Neural cell (in vitro differentiated cells): ENCODE measurements around the gene PPP1CA. TPM values are rescaled to one million over a fixed set of nuclear protein-coding genes. Genes with fewer than 3 reads are reported as not detected.

ENCODE experiments used
- H2AFZ ChIP-seq: fragments of 200-600, 300-800 bp; sonication (generic), shearing (Covaris generic); 2 replicates; pipeline ENCODE4 v1.6.0; 2014; ENCODE audit warnings: low read depth, mild to moderate bottlenecking, antibody characterized with exemption, low read length, moderate library complexity
- H3F3A ChIP-seq: fragments of 200-600 bp; shearing (Covaris generic); 2 replicates; pipeline ENCODE4 v1.6.1; 2016; ENCODE audit warnings: mild to moderate bottlenecking, moderate library complexity, mixed read lengths, antibody characterized with exemption, low read length; ENCODE audit not compliant: insufficient read depth, poor library complexity, severe bottlenecking
- H3K27ac ChIP-seq: fragments of 200-600, 300-800 bp; sonication (generic), shearing (Covaris generic); 2 replicates; pipeline ENCODE4 v1.5.1; 2014; ENCODE audit warnings: mild to moderate bottlenecking, low read length, moderate library complexity
- H3K27me3 ChIP-seq: fragments of 300-800, 200-600 bp; sonication (generic), shearing (Covaris generic); 2 replicates; pipeline ENCODE4 v1.6.0; 2014; ENCODE audit warnings: mild to moderate bottlenecking, low read depth, low read length, moderate library complexity; ENCODE audit not compliant: insufficient read depth
- H3K36me3 ChIP-seq: fragments of 300-800, 200-600 bp; sonication (generic), shearing (Covaris generic); 2 replicates; pipeline ENCODE4 v1.5.1; 2014; ENCODE audit warnings: mild to moderate bottlenecking, antibody characterized with exemption, low read length, moderate library complexity; ENCODE audit not compliant: insufficient read depth
- H3K4me2 ChIP-seq: fragments of 300-800, 200-600 bp; sonication (generic), shearing (Covaris generic); 2 replicates; pipeline ENCODE4 v1.6.0; 2014; ENCODE audit warnings: mild to moderate bottlenecking, low read length
- H3K4me3 ChIP-seq: fragments of 300-800, 200-600 bp; sonication (generic), shearing (Covaris generic); 2 replicates; pipeline ENCODE4 v1.5.1; 2014; ENCODE audit warnings: mild to moderate bottlenecking, low read length, moderate library complexity
- H3K79me2 ChIP-seq: fragments of 200-600 bp; shearing (Covaris generic); replicated peaks from 2 replicates; pipeline ENCODE4 v1.6.0; 2014; ENCODE audit warnings: mild to moderate bottlenecking, low read length, moderate library complexity; ENCODE audit not compliant: insufficient read depth
- H3K9ac ChIP-seq: fragments of 300-800, 200-600 bp; sonication (generic), shearing (Covaris generic); 2 replicates; pipeline ENCODE4 v1.6.1; 2016; ENCODE audit warnings: mild to moderate bottlenecking, low read length, mixed read lengths
- H3K9me2 ChIP-seq: fragments of 200-600 bp; shearing (Covaris generic); 2 replicates; pipeline ENCODE4 v1.6.1; 2016; ENCODE audit warnings: mild to moderate bottlenecking, low read length, mixed read lengths; ENCODE audit not compliant: insufficient read depth
- H3K9me3 ChIP-seq: fragments of 200-600, 300-800 bp; sonication (generic), shearing (Covaris generic); 2 replicates; pipeline ENCODE4 v1.6.1; 2016; ENCODE audit warnings: mild to moderate bottlenecking, mixed run types, low read length, moderate library complexity, mixed read lengths
- H4K20me1 ChIP-seq: fragments of 200-600 bp; shearing (Covaris generic); 2 replicates; pipeline ENCODE4 v1.6.1; 2016; ENCODE audit warnings: mild to moderate bottlenecking, mixed run types; ENCODE audit not compliant: insufficient read depth
- CTCF ChIP-seq: fragments of 450-650 bp; IDR thresholded peaks from 2 replicates; pipeline ENCODE4 v1.5.1; 2014; ENCODE audit warnings: antibody characterized with exemption, mild to moderate bottlenecking, moderate library complexity; ENCODE audit not compliant: poor library complexity, severe bottlenecking
- EP300 ChIP-seq: fragments of 450-650 bp; conservative IDR thresholded peaks from 2 replicates; pipeline ENCODE4 v1.6.1; 2014; ENCODE audit warnings: antibody characterized with exemption, mild to moderate bottlenecking, moderate library complexity; ENCODE audit not compliant: poor library complexity, severe bottlenecking
- EZH2 ChIP-seq: fragments of 200-600, 300-800 bp; shearing (Covaris generic), sonication (generic); IDR thresholded peaks from 2 replicates; pipeline ENCODE4 v1.6.1; 2014; ENCODE audit warnings: antibody characterized with exemption, low read length, borderline replicate concordance, mild to moderate bottlenecking; ENCODE audit not compliant: insufficient read depth, poor library complexity, severe bottlenecking
- MXI1 ChIP-seq: fragments of 450-650 bp; conservative IDR thresholded peaks from 2 replicates; pipeline ENCODE4 v1.6.1; 2014; ENCODE audit warnings: antibody characterized with exemption, mild to moderate bottlenecking; ENCODE audit not compliant: poor library complexity, severe bottlenecking
- POLR2AphosphoS5 ChIP-seq: IDR thresholded peaks from 2 replicates; pipeline ENCODE4 v1.6.1; 2012
- RAD21 ChIP-seq: fragments of 450-650 bp; conservative IDR thresholded peaks from 2 replicates; pipeline ENCODE4 v1.6.1; 2014; ENCODE audit warnings: antibody characterized with exemption, mild to moderate bottlenecking, moderate library complexity
- REST ChIP-seq: IDR thresholded peaks from 2 replicates; pipeline ENCODE4 v1.6.1; 2012; ENCODE audit warnings: borderline replicate concordance
- SMC3 ChIP-seq: fragments of 450-650 bp; conservative IDR thresholded peaks from 2 replicates; pipeline ENCODE4 v1.6.1; 2014; ENCODE audit warnings: antibody characterized with exemption, mild to moderate bottlenecking, moderate library complexity; ENCODE audit not compliant: poor library complexity
- TAF1 ChIP-seq: IDR thresholded peaks from 2 replicates; pipeline ENCODE4 v1.6.1; 2012; ENCODE audit warnings: low read depth
- polyA plus RNA-seq: library from polyadenylated mRNA; depleted of rRNA; stranded (reverse); fragments of >200 nt; gene quantifications from 2 replicates; pipeline ENCODE4 v1.2.3, GENCODE V29; 2014

PPP1CA gene
- polyA plus RNA-seq, 1 donor from 2014 or later, result 106 TPM

GRCh38 chr11:67419325-67420049 lies 17.8 kb upstream of the PPP1CA start:
- Histone ChIP-seq H3K27me3 (peaks cover 21% of the 10 kb centered on the region), H3K27ac (no peak overlapping the region), H3K36me3 (no peaks in the 10 kb centered on the region), H3K9me2 (no peaks in the 10 kb centered on the region), H4K20me1 (no peaks in the 10 kb centered on the region), H3K79me2 (no peaks in the 10 kb centered on the region), H3K4me3 (no peak overlapping the region), H3K4me2 (no peak overlapping the region), H3K9ac (no peak overlapping the region), H2AFZ (no peak overlapping the region), H3F3A (no peaks in the 10 kb centered on the region), H3K9me3 (no peaks in the 10 kb centered on the region)
- TF ChIP-seq MXI1, result no peak
- TF ChIP-seq SMC3, result no peak
- no peak for TF ChIP-seq REST
- TF ChIP-seq POLR2AphosphoS5, result no peak
- TF ChIP-seq EZH2, result no peak
- no peak for TF ChIP-seq TAF1
- TF ChIP-seq CTCF, result no peak
- no peak for TF ChIP-seq RAD21
- no peak for TF ChIP-seq EP300

GRCh38 chr11:67418476-67419281 lies 17.0 kb upstream of the PPP1CA start:
- peaks cover 23% of the 10 kb centered on the region for H3K27me3 ChIP-seq
- H3K27ac ChIP-seq, result no peak overlapping the region
- H3F3A ChIP-seq, result no peaks in the 10 kb centered on the region
- H3K36me3 ChIP-seq, result no peaks in the 10 kb centered on the region
- no peaks in the 10 kb centered on the region for H3K9me2 ChIP-seq
- no peaks in the 10 kb centered on the region for H4K20me1 ChIP-seq
- H3K4me2 ChIP-seq, result no peak overlapping the region
- H3K79me2 ChIP-seq, result no peaks in the 10 kb centered on the region
- H3K9me3 ChIP-seq, result no peaks in the 10 kb centered on the region
- no peak overlapping the region for H2AFZ ChIP-seq
- no peak overlapping the region for H3K9ac ChIP-seq
- TF ChIP-seq SMC3 (no peak), POLR2AphosphoS5 (no peak), TAF1 (no peak), EP300 (no peak), REST (no peak), MXI1 (no peak), EZH2 (no peak), CTCF (no peak), RAD21 (no peak)
- H3K4me3 ChIP-seq, result no peak overlapping the region
